WTC11 (cell line): ENCODE measurements around the gene SUSD1. TPM values are rescaled to one million over a fixed set of nuclear protein-coding genes. Genes with fewer than 3 reads are reported as not detected.

Source experiments
- ATAC-seq: fragments of 200-7000 bp; cut with Tn5 transposase; 2 replicates; pipeline ENCODE4 v1.10.0; 2021; ENCODE audit warnings: mild to moderate bottlenecking, moderate library complexity
- CTCF ChIA-PET: fragments of 300-600 bp; sonication (Branson Sonifier 250); formaldehyde crosslinking; loops from one replicate; lab custom pipeline; 2021; ENCODE audit warnings: antibody characterized with exemption; lab: Charles Lee
- POLR2A ChIA-PET: fragments of 350-600 bp; sonication (Branson Sonifier 250); formaldehyde crosslinking; loops from one replicate; lab custom pipeline; 2021; ENCODE audit warnings: antibody characterized with exemption; lab: Charles Lee
- DNase-seq: peaks from one replicate; pipeline ENCODE4 v3.0.0; 2021; ENCODE audit warnings: low spot score
- H3K27ac Mint-ChIP-seq: 2 replicates; pipeline ENCODE4 v1.8.0; 2021; ENCODE audit warnings: mixed read lengths
- H3K27me3 Mint-ChIP-seq: 2 replicates; pipeline ENCODE4 v1.8.0; 2021; ENCODE audit warnings: low read depth, mild to moderate bottlenecking, moderate library complexity, mixed read lengths
- H3K36me3 Mint-ChIP-seq: 2 replicates; pipeline ENCODE4 v1.8.0; 2021; ENCODE audit warnings: mixed read lengths
- H3K4me1 Mint-ChIP-seq: 2 replicates; pipeline ENCODE4 v1.8.0; 2022; ENCODE audit warnings: mixed read lengths
- H3K4me3 Mint-ChIP-seq: 2 replicates; pipeline ENCODE4 v1.8.0; 2021; ENCODE audit warnings: mild to moderate bottlenecking, moderate library complexity, mixed read lengths
- H3K9me3 Mint-ChIP-seq: 2 replicates; pipeline ENCODE4 v1.8.0; 2021; ENCODE audit warnings: mixed read lengths
- AR ChIP-seq: fragments of 250-450 bp; sonication (Bioruptor Pico); IDR thresholded peaks from 2 replicates; pipeline ENCODE4 v1.9.0; 2021; ENCODE audit warnings: mild to moderate bottlenecking
- CBFB ChIP-seq: sonication (generic); formaldehyde crosslinking; IDR thresholded peaks from 2 replicates; pipeline ENCODE4 v1.8.1; 2022; ENCODE audit warnings: mild to moderate bottlenecking, low read depth, missing genetic modification reagents
- CTCF ChIP-seq: fragments of 200-600 bp; IDR thresholded peaks from 2 replicates; pipeline ENCODE4 v1.8.0; 2022; ENCODE audit warnings: antibody characterized with exemption
- FOXJ3 ChIP-seq: sonication (generic); formaldehyde crosslinking; IDR thresholded peaks from 2 replicates; pipeline ENCODE4 v1.9.0; 2021; ENCODE audit warnings: missing genetic modification reagents, mild to moderate bottlenecking, borderline replicate concordance
- HMGXB4 ChIP-seq: sonication (generic); formaldehyde crosslinking; IDR thresholded peaks from 2 replicates; pipeline ENCODE4 v1.8.1; 2023; ENCODE audit warnings: mild to moderate bottlenecking, moderate library complexity, missing genetic modification reagents
- SOX15 ChIP-seq: fragments of 250-450 bp; sonication (Bioruptor Pico); IDR thresholded peaks from 2 replicates; pipeline ENCODE4 v1.9.0; 2021; ENCODE audit warnings: mild to moderate bottlenecking
- TEAD4 ChIP-seq: sonication (generic); formaldehyde crosslinking; IDR thresholded peaks from 2 replicates; pipeline ENCODE4 v1.8.0; 2022; ENCODE audit warnings: mild to moderate bottlenecking, missing genetic modification reagents
- ZBTB43 ChIP-seq: sonication (generic); formaldehyde crosslinking; IDR thresholded peaks from 2 replicates; pipeline ENCODE4 v1.8.1; 2023; ENCODE audit warnings: mild to moderate bottlenecking, missing genetic modification reagents
- ZNF281 ChIP-seq: sonication (generic); formaldehyde crosslinking; IDR thresholded peaks from 2 replicates; pipeline ENCODE4 v1.8.0; 2023; ENCODE audit warnings: mild to moderate bottlenecking, missing genetic modification reagents
- ZNF425 ChIP-seq: fragments of 250-450 bp; sonication (Bioruptor Pico); conservative IDR thresholded peaks from 2 replicates; pipeline ENCODE4 v1.9.0; 2021; ENCODE audit warnings: mild to moderate bottlenecking
- ZSCAN18 ChIP-seq: fragments of 250-450 bp; sonication (Bioruptor Pico); IDR thresholded peaks from 2 replicates; pipeline ENCODE4 v2.1.2; 2022; ENCODE audit warnings: mild to moderate bottlenecking, moderate library complexity
- total RNA-seq: library from RNA; stranded (reverse); gene quantifications from 3 replicates; pipeline ENCODE4 v1.2.3, GENCODE V29; 2021

Gene SUSD1
- total RNA-seq, 1 experiment from 2014 or later, result 5.1 TPM

GRCh38 chr9:112087506-112087905 is 87.6 kb downstream of the SUSD1 start (continued):
- TF ChIP-seq HMGXB4 (CRISPR knock-in tag), result no peak
- TF ChIP-seq AR (CRISPR knock-in tag), result no peak
- no peak for TF ChIP-seq ZBTB43
- TF ChIP-seq SOX15 (CRISPR knock-in tag), result no peak

- TF ChIP-seq CBFB (CRISPR knock-in tag) (no peak), TEAD4 (CRISPR knock-in tag) (no peak), FOXJ3 (CRISPR knock-in tag) (no peak), AR (CRISPR knock-in tag) (no peak), CTCF (peak; percentile 53), ZSCAN18 (CRISPR knock-in tag) (no peak), ZNF281 (CRISPR knock-in tag) (no peak), ZNF425 (CRISPR knock-in tag) (no peak)
- H3K36me3 Mint-ChIP-seq, result peaks cover 4% of the 10 kb centered on the region; the same call in 1 of the 2 replicates
- H3K4me3 Mint-ChIP-seq, result no peak overlapping the region
- POLR2A ChIA-PET, result no interaction called here
- no peaks in the 10 kb centered on the region for H3K27me3 Mint-ChIP-seq
- H3K27ac Mint-ChIP-seq, result peak overlapping the region; percentile 22; the same call in 1 of the 2 replicates
- peaks cover 4% of the 10 kb centered on the region for H3K4me1 Mint-ChIP-seq
- CTCF ChIA-PET, result interaction anchor here (0.5 to 1.4 kb wide), 4 partner anchors 26 to 433 kb away, joined by 3 to 6 read pairs (median 4); no protein-coding TSS in a partner anchor
- peaks cover 11% of the 10 kb centered on the region for H3K9me3 Mint-ChIP-seq
- no peak for DNase-seq
- no peak; the same call in 1 of the 2 replicates for ATAC-seq
These were observed 88.5 kb downstream of the SUSD1 start for GRCh38 chr9:112086627-112087026.
